HG02938 (cell line): ENCODE measurements around the gene GPR26.

Source experiments
- ATAC-seq: cut with Tn5 transposase; IDR thresholded peaks from one replicate; pipeline ENCODE4 v1.9.1; 2021; ENCODE audit warnings: mild to moderate bottlenecking, moderate library complexity; ENCODE audit not compliant: unreplicated experiment

The GPR26 gene, protein sequence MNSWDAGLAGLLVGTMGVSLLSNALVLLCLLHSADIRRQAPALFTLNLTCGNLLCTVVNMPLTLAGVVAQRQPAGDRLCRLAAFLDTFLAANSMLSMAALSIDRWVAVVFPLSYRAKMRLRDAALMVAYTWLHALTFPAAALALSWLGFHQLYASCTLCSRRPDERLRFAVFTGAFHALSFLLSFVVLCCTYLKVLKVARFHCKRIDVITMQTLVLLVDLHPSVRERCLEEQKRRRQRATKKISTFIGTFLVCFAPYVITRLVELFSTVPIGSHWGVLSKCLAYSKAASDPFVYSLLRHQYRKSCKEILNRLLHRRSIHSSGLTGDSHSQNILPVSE

DNA sequence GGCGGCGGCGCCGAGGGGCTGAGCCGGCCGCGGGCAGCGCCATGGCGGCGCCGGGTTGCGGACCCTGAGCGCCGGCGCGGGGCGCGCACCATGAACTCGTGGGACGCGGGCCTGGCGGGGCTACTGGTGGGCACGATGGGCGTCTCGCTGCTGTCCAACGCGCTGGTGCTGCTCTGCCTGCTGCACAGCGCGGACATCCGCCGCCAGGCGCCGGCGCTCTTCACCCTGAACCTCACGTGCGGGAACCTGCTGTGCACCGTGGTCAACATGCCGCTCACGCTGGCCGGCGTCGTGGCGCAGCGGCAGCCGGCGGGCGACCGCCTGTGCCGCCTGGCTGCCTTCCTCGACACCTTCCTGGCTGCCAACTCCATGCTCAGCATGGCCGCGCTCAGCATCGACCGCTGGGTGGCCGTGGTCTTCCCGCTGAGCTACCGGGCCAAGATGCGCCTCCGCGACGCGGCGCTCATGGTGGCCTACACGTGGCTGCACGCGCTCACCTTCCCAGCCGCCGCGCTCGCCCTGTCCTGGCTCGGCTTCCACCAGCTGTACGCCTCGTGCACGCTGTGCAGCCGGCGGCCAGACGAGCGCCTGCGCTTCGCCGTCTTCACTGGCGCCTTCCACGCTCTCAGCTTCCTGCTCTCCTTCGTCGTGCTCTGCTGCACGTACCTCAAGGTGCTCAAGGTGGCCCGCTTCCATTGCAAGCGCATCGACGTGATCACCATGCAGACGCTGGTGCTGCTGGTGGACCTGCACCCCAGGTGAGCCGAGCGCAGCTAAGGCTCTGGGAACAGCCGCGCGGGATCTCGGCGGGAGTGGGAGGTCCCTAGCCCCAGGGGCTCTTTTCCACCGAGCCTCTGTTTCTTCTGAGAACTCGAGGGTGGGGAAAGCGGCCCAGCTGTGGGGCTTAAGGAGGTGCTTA, at the start of gene GPR26:
GPR26 (plus strand) TSS at position 38 of the 919 bp plus-strand sequence; CDS start at position 91, 53 bp downstream.
- ATAC-seq, result no peak

DNA sequence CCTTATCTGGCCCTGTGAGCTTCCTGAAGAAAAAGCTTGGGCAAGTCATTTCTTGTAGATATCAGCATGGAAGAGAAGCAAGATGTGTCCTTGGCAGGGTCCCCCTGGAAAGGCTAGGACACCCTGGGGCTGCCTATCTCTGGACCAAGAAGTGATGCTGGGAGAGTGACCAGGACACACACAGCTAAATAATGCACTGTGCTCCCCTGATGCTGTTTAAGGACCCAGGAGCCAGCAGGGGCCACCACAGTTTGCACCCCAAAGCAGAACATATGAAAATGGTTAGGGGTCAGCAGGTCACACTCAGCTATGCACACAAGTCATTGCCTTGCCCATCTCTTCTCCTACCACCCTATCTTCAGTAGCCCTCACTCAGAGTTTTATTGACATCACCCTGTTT, 47.9 kb upstream of the GPR26 start:
- no peak for ATAC-seq

DNA sequence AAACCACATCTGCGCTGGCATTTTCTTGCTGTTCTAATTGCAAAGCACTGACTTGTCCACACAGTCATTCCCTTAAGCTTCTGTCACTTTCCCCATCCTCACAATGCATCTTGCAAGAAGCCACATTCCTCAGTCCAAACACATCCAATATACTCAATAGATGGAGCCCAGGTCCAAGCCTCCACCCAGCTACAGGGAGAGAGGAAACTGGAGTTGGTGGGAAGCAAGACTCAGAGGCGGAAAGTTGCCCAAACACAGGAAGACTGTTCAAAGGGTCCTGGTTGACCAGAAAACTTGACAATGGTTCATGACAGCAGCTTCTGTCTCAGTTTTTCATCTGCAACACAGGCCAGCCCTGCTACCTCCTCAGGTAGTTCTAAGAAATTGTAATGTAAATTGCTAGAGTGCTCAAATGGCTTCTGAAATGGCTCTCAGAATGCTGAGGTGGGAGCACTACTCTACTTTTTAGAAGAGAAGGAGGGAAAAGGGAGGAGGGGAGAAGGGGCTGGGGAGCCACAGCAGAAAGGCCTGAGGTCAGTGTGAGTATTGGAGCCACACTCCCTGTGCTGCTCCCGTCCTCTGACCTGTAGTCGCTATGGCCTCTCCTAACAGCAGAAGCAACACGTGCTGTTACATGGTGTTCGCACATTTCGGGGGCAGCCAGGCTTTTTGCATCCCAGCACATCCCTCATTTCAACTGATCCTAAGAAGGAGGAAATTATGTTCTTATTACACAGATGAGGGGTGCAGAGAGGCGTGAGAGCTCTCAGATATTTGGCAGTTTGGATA, 46.9 kb upstream of the GPR26 start:
- no peak for ATAC-seq

DNA sequence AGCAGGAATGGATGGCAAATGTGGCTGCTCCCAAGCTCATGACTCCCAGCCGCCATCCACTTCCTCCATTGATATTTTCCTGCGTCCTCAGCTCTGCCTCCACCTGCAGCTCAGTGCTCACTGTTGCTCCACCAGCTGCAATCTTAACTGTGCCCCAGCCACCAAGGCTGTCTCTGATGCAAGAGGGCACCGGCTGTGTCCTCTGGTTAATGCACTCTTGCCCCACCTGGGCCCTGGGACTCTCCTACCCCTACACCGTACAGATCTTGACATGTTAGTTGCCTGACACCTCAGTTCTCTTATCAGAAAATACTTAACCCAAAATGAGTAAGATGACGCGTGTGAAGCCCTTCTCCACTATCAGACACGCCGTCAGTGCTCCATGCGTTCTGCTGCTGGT, 45.5 kb upstream of the GPR26 start:
- no peak for ATAC-seq

DNA sequence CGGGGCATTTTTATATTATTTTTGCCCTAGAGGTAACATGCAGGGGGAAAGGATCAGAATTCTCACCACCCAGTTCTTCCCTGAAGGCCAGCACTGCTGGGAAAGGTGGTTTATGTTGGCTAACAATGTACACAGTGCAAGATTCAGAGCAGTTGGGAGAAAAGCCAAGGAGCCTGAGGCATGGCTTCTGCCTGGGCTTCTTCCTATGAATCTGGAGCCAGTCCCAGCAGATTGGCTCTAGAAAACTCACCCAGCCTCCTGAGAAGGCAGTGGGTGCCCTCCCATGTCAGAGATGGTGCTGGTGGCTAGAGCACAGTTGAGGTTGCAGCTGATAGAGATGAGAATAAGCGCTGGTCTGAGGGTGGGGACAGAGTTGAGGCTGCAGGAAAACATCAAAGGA, 44.7 kb upstream of the GPR26 start:
- no peak for ATAC-seq

DNA sequence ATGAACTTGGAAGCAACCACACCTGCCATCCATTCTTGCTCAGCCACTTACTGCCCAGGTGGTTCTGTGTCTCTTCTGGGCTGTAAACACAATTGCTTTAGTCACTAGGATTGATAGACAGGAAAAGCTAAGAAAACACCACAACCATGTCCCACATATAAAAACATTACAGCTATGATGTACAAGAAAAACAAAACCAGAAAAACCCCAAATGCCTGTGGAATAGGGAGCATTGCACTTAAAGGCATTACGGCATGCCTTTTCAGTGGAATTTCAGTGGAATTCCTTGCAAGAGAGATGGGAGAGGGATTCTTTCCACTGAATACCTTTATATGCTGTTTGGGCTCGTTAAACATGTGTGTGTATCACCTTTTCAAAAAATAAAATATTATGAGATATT, 44.2 kb upstream of the GPR26 start:
- no peak for ATAC-seq

DNA sequence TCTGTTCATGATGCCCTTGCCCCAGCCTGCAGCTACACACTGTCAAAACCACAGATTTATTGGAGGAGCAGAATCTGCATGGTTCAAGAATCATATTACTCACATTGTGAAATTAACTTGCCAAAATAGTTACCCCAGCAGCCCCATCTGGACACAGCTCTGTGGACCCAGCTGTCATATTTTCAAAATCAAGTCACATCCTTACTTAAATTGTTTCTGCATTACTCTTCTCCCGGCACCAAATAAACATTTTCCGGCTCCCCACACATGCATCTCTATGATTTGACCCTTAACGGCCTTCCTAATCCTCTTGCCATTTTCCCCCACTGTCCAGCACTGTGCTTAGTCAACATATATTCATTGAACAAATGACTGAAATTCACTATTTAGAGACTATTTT, 43.8 kb upstream of the GPR26 start:
- no peak for ATAC-seq

DNA sequence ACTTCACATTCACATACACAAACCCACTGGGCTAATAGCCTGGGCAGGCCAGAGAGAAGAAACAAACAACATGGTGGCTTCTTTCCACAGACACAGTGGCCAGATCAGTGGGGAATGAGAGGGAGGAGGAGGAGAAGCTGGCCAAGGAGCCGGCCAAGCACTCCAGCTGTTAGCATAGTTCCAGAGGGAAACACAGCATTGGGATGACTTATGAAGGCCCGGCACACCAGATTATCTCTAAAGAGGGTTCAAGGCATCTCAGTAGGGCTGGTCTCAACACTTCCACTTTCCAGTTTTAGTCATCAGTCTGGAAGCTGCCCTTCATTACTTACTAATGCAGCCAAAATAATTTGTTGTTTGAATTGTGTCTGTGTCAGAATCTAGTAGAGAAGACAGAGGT, 42.1 kb upstream of the GPR26 start:
- ATAC-seq, result no peak

DNA sequence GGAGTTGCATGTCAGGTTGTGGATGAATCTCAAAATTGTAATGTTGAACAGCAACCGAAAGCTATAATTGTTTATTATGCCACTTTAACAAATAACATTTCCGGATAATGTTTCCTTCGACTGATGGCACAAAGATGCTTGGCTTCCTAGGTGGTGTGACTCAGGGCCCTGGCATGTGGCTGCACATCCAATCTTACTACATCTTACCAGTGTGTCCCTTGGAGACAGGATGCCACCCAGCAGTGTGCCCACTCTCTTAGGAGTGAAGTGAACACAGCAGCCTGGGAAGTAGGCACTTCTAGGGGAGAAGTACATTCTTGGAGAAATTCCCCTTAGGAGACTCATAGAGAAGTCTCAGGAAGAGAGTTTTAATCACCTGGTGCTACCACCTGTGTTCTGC, 33.0 kb upstream of the GPR26 start:
- no peak for ATAC-seq

DNA sequence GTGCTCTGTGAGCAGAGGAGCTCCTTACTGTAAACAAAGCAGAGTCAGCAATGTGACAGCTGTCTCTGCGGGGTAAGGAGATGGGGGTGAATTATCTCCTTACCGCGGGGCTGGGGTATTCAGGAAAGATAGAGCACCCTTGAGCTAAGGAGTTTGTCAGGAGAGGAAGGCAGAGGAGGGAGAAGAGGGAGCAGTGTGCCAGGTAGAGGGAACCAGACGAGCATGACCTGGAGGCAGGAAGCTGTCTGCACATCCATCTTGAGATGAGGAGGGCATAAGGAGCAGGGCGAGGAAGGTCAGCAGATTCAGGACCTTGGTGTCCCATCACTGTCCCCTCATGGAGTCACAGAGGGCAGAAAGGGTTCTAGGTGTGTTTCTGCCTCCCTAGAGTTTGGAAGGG, 32.5 kb upstream of the GPR26 start:
- no peak for ATAC-seq

DNA sequence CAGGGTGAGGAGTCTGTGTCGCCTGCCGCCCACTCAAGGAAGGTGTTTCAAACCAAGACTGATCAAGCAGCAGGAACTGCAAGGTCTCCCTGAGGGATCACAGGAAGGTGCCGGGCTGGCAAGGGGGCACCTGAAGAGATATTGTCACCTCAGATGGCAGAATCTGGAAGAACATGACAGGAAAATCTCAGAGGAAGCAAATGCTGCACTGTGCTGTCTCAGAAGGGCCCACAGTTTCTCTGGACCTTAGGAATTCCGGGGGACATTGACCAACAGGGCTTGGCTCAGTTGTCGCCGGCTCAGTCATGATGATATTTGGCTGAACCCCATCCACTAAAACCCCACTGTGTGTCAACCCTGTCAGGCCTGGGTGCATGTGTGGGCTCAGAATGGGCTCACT, 31.9 kb upstream of the GPR26 start:
- no peak for ATAC-seq

DNA sequence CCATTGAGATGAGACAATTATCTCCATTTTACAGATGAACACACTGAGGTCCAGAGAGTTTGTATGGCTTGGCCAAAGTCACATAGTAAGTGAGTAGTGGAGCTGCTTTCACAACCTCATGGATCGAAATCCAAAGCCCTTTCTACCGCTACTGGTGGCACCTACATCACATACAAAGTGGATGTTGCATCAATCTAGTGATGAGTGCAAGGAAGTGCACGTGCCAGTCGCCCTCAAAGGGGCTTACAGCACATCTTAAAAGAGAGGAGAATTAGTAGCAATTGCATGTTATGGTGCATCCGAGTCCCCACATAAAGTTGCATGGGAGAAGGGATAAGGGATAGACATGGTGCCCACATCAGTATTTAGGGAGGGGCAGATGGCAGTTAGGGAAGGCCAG, 31.0 kb upstream of the GPR26 start:
- ATAC-seq, result no peak

DNA sequence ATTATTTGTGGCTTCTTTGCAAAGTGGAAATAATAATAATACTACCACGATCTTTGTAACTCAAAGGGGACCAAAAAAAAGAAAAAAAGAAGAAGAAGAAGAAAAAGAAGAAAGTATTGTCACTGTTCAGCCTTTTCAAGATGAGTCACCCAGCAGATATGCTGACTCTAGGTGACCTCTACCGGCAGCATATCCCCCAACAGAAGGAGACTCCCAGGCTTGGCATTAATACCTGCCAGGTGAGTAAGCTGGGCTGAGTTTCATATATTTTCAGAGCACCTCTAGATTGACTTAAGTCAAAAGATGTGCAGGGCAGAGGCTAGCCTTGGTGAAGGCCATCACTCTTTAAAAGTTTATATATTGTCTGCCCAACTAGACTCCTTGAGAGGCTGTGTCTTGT, 30.4 kb upstream of the GPR26 start:
- ATAC-seq, result no peak

DNA sequence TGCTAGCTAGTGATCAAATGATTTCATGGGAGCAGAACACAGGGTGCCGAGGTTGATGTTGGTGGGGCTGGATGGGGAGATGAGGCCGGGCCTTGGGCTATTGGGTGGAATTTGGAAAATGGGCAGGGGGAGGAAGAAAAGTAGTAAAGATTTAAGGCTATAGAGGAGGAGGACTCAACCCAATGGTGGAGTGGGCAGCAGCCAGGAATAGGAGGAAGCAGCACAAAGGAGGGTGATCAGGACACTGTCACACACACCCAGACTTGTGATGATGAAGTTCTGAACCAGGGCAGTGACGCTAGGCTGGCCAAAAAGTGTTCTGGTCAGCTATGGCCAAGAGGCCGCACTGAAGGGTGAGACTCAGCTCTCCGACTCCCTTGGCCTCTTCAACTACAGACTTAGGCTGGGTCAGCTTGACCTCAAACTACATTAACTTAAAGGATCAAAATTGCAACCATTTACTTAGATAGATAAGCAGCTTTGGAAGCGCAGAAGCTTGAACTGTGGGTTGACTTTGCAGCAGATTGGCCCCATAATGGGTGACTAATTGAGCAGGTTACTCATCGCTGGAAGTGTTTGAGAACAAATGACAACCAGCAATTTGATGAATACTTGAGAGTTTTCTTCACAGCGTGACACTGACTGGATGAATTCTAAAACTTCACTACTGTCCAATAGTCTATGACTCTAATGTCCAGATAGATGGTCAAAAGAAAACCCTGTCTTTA, 29.4 kb upstream of the GPR26 start:
- ATAC-seq, result no peak

DNA sequence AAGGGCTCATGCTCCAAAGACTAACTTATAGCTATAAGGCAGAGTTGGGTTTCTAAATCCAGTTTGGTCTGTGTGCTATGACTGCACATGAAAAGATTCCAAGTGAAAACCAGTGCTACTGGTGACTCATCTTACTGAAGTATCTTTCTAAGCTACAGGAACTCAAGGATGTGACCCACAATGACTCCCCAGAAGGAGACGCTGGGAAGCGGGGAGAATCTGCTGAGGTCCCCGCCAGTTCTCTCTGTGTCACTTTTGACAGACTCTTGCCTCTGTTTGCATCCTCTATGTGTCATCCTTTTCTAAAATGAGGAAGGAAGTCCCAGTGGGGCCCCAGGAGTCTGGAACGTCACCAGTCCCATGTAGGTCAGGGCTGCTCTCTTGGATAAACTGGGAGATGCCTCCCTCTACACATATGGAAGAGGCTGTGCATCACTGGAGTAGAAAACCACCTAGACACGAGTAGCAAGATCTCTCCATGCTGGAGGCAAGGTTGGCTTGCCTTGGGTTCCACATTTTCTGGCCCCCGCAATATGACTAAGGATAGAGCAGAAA, 28.8 kb upstream of the GPR26 start:
- ATAC-seq, result no peak

DNA sequence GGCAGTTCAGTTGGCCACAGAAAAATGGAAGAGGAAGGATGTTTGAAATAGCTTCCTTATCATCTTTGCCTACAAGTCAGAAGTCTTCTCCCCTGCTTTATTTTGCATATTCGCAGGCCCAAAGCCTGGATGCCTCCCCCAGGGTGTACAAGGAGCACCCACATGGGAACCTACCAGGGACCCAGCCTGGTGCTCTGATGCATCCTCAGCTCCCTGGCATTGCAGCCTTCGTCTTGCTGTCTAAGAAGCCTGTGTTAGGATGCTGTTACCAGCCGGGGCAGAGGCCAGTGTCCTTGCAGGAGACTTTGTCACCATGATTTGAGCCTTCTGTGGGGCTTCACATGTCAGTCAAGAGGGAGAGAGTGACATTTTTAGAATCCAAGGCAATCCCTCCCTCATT, 27.0 kb upstream of the GPR26 start:
- no peak for ATAC-seq

DNA sequence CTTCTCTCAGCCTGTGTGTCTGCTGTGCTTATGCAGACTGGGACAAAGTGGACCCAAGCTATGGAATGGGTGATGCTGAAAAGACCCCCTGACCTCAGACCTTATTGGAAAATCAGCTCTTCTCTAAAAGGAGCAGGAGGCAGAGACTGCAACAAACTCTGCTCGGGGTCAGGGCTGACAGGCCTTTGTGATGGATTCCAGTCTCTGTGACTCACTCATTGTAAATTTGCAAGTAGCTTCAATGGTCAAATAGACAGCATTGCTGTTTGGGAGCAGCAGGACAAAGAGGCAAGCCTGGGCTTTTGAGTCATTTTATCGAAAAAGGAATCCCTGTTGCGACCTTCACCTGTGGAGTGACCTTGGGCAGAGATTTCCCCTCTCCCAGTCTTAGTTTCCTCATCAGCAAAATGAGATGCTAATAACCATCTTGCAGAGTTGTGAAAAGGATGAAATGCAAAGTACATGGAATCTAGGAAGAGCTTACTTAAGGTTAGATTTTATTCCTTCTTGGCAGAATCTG, 26.1 kb upstream of the GPR26 start:
- no peak for ATAC-seq

DNA sequence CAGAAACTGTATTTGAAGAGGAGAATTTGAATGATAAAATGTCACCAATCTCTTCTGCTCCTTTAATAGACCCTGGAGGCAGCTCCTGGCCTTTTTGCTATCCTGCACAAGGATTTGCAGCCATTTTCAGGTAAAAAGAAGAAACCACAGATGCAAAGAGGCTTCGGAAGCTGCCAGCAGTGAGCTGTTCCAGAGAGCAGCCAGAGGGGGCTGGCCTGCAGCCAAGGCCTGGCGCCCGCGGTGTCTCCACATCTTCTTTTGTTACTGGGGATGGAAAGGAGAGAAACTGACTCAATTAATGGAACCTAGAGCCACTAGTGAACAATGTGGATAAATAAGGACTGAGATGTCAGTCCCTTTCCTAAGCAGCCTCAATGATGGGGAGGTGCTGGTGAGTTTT, 23.9 kb upstream of the GPR26 start:
- ATAC-seq, result no peak

DNA sequence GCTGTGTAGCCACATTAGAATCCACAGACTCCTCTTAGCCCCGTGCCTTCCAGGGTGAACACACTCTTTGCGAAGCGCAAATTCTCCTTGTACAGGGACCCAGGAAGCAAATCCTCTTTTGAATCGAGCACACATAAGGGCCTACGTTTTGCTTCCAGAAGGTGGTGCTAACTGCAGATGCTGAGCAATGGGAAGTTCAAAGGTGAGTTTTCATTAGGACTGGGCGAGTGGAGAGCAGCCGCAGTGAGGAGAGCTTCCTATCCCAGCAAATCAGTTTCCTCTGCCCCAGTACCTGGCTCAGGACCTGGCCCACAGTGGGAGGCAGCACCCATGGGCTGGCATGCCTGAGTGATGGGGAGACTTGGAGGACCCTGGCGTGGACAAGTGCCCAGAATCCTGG, 23.5 kb upstream of the GPR26 start:
- ATAC-seq, result no peak

DNA sequence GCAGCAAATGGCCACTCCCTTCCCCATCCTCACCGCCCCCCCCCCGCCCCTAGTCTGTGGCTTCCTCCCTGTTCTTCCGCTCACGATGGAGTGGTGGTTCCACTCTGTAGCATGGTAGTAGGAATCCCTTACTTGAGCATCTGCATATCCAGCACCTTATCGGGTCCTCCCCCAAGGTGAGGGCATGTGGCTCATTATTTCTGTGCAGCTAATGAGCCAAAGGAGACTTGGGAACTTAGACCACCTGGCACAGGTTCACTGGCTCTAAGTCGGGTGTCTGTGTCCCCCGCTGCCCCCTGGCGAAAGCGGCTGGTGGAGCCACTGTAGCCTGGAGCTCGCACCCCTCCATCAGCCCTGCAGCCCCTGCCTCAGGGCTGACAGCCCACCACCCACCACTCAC, 22.8 kb upstream of the GPR26 start:
- ATAC-seq, result no peak
